Ascending aorta (tissue), 2 donors: ENCODE measurements around the gene KIAA1586. TPM values are rescaled to one million over a fixed set of nuclear protein-coding genes. Genes with fewer than 3 reads are reported as not detected.

Experiments used
- DNase-seq, 2 donors: peaks; one replicate each; pipeline ENCODE4 v3.0.0-alpha.2; 2019; ENCODE audit warnings: low spot score in 2 of 2
- H3K27ac ChIP-seq, 2 donors: fragments of 200-600 bp; sonication (generic); one replicate each; pipeline ENCODE4 v1.5.1; 2016 to 2017; ENCODE audit warnings: mild to moderate bottlenecking in 1 of 2
- H3K27me3 ChIP-seq: fragments of 200-600 bp; sonication (generic); one replicate; pipeline ENCODE4 v1.5.1; 2017
- H3K36me3 ChIP-seq, 2 donors: fragments of 200-600 bp; sonication (generic); one replicate each; pipeline ENCODE4 v1.5.1; 2016
- H3K4me1 ChIP-seq, 2 donors: fragments of 200-600 bp; sonication (generic); one replicate each; pipeline ENCODE4 v1.5.1; 2016 to 2017; ENCODE audit warnings: mild to moderate bottlenecking in 1 of 2
- H3K4me3 ChIP-seq, 2 donors: fragments of 200-600 bp; sonication (generic); one replicate each; pipeline ENCODE4 v1.5.1; 2016 to 2017; ENCODE audit warnings: mild to moderate bottlenecking in 1 of 2
- H3K9me3 ChIP-seq, 2 donors: fragments of 200-600 bp; sonication (generic); one replicate each; pipeline ENCODE4 v1.5.1; 2016
- CTCF ChIP-seq, 3 experiments: fragments of 200-600 bp in 2 of 3; fragments of 450-650 bp in 1 of 3; sonication (generic) in 2 of 3; IDR thresholded peaks; one replicate each; pipeline ENCODE4 v1.5.1; 2016 to 2019; ENCODE audit warnings: antibody characterized with exemption in 3 of 3, mild to moderate bottlenecking in 1 of 3, moderate library complexity in 1 of 3
- intact Hi-C: fragments of 100-400 bp; cut with DNase I; formaldehyde crosslinking; loops from one replicate; pipeline ENCODE4 v1.15.1; 2023
- total RNA-seq: library from RNA; depleted of rRNA; stranded (reverse); fragments of >200 nt; gene quantifications from one replicate; pipeline ENCODE4 v1.1.0, GENCODE V29; 2016

KIAA1586 gene
- total RNA-seq, 1 donor from 2014 or later: 2.0 TPM

- Histone ChIP-seq H3K4me1 (peaks cover 0 to 12% of the 10 kb centered on the region in 2 donors), H3K9me3 (no peaks in the 10 kb centered on the region), H3K36me3 (peaks cover 8 to 29% of the 10 kb centered on the region in 2 donors), H3K27me3 (no peaks in the 10 kb centered on the region), H3K27ac (no peak overlapping the region), H3K4me3 (no peak overlapping the region)
- no peak for DNase-seq
- no peak for TF ChIP-seq CTCF (IDR thresholded peaks at IDR 0.05)
- intact Hi-C loops: loop anchor here (5.0 kb wide), 2 partner anchors 39 to 124 kb away; partner anchors contain the start of gene BAG2
These were observed 2.1 kb downstream of the KIAA1586 start for GRCh38 chr6:57048577-57048976.

- no peaks in the 10 kb centered on the region for H3K27me3 ChIP-seq
- intact Hi-C loops: no loop called here
- TF ChIP-seq CTCF (IDR thresholded peaks at IDR 0.05): no peak
- DNase-seq: no peak
- peaks cover 5 to 28% of the 10 kb centered on the region in 2 donors for H3K36me3 ChIP-seq
- no peaks in the 10 kb centered on the region for H3K4me1 ChIP-seq
- no peak overlapping the region for H3K4me3 ChIP-seq
- H3K9me3 ChIP-seq: no peaks in the 10 kb centered on the region
- no peak overlapping the region for H3K27ac ChIP-seq
These were observed 17.4 kb downstream of the KIAA1586 start for GRCh38 chr6:57063847-57064246.

- H3K36me3 ChIP-seq: peaks cover 5 to 28% of the 10 kb centered on the region in 2 donors
- intact Hi-C loops: no loop called here
These were observed 18.3 kb downstream of the KIAA1586 start for GRCh38 chr6:57064809-57065208.

GRCh38 chr6:57068061-57068460 lies 21.6 kb downstream of the KIAA1586 start:
- TF ChIP-seq CTCF (IDR thresholded peaks at IDR 0.05): no peak
- Histone ChIP-seq H3K4me3 (no peak overlapping the region), H3K27me3 (no peaks in the 10 kb centered on the region), H3K4me1 (no peaks in the 10 kb centered on the region), H3K9me3 (no peaks in the 10 kb centered on the region), H3K27ac (no peak overlapping the region), H3K36me3 (peaks cover 0 to 12% of the 10 kb centered on the region in 2 donors)
- intact Hi-C loops: no loop called here
- DNase-seq: no peak

More at GRCh38 chr6:57064809-57065208, 18.3 kb downstream of the KIAA1586 start:
- H3K4me1 ChIP-seq: no peaks in the 10 kb centered on the region
- H3K4me3 ChIP-seq: no peak overlapping the region
- H3K27me3 ChIP-seq: no peaks in the 10 kb centered on the region
- TF ChIP-seq CTCF (IDR thresholded peaks at IDR 0.05): no peak
- H3K27ac ChIP-seq: no peak overlapping the region
- H3K9me3 ChIP-seq: no peaks in the 10 kb centered on the region
- DNase-seq: no peak

- Histone ChIP-seq H3K27me3 (no peaks in the 10 kb centered on the region), H3K27ac (no peak overlapping the region), H3K4me3 (no peak overlapping the region), H3K36me3 (peaks cover 0 to 7% of the 10 kb centered on the region in 2 donors), H3K9me3 (no peaks in the 10 kb centered on the region), H3K4me1 (no peaks in the 10 kb centered on the region)
- no peak for DNase-seq
- intact Hi-C loops: no loop called here
- TF ChIP-seq CTCF (IDR thresholded peaks at IDR 0.05): no peak
These were observed 22.7 kb downstream of the KIAA1586 start for GRCh38 chr6:57069228-57069627.

- Histone ChIP-seq H3K27me3 (no peaks in the 10 kb centered on the region), H3K9me3 (no peaks in the 10 kb centered on the region), H3K27ac (no peak overlapping the region), H3K4me3 (no peak overlapping the region), H3K4me1 (no peaks in the 10 kb centered on the region), H3K36me3 (peaks cover 0 to 2% of the 10 kb centered on the region in 2 donors)
- intact Hi-C loops: no loop called here
- DNase-seq: no peak
- TF ChIP-seq CTCF (IDR thresholded peaks at IDR 0.05): no peak
These were observed 23.4 kb downstream of the KIAA1586 start for GRCh38 chr6:57069920-57070331.
